CD4-positive, alpha-beta T cell (primary cell): ENCODE data around the gene SCN8A. TPM values are rescaled to one million over a fixed set of nuclear protein-coding genes. Genes with fewer than 3 reads are reported as not detected.

ENCODE experiments used
- ATAC-seq: fragments of 200-7000 bp; cut with Tn5 transposase; one replicate; pipeline ENCODE4 v1.10.0; 2022; ENCODE audit warnings: mild to moderate bottlenecking; ENCODE audit not compliant: poor library complexity
- CTCF ChIA-PET: fragments of 350-600 bp; sonication (Branson Sonifier 250); formaldehyde crosslinking; loops from one replicate; lab custom pipeline; 2021; ENCODE audit warnings: antibody characterized with exemption, inconsistent platforms; lab: Charles Lee
- POLR2A ChIA-PET: fragments of 350-600 bp; sonication (Branson Sonifier 250); formaldehyde crosslinking; loops from one replicate; lab custom pipeline; 2021; ENCODE audit warnings: antibody characterized with exemption, inconsistent platforms; lab: Charles Lee
- DNase-seq, 14 experiments: peaks; one replicate each; pipeline ENCODE4 v3.0.0-alpha.2; 2013 to 2020; ENCODE audit warnings: mixed read lengths in 2 of 14
- H3K27ac ChIP-seq, 2 donors: one replicate each; pipeline versions ENCODE4 v1.5.1 to v1.7.0; 2013; ENCODE audit warnings: low read length in 2 of 2, low read depth in 1 of 2, mild to moderate bottlenecking in 1 of 2
- H3K27me3 ChIP-seq, 2 experiments: 1 replicate in 1 of 2; 2 replicates in 1 of 2; pipeline versions ENCODE4 v1.6.1 to v1.7.0; 2013; ENCODE audit warnings: low read length in 2 of 2, control low read depth in 1 of 2, mild to moderate bottlenecking in 1 of 2, moderate library complexity in 1 of 2; ENCODE audit not compliant: insufficient read depth in 2 of 2, control insufficient read depth in 1 of 2
- H3K36me3 ChIP-seq: one replicate; pipeline ENCODE4 v1.6.1; 2013; ENCODE audit warnings: low read length, control low read depth; ENCODE audit not compliant: insufficient read depth
- H3K4me1 ChIP-seq: one replicate; pipeline ENCODE4 v1.6.1; 2013; ENCODE audit warnings: low read length, control low read depth; ENCODE audit not compliant: insufficient read depth
- H3K4me3 ChIP-seq: one replicate; pipeline ENCODE4 v1.5.1; 2013; ENCODE audit warnings: mild to moderate bottlenecking, low read length, moderate library complexity
- H3K9me3 ChIP-seq, 2 experiments: 1 replicate in 1 of 2; 2 replicates in 1 of 2; pipeline versions ENCODE4 v1.6.1 to v1.7.0; 2013; ENCODE audit warnings: low read length in 2 of 2, mild to moderate bottlenecking in 2 of 2, control low read depth in 1 of 2, moderate library complexity in 1 of 2; ENCODE audit not compliant: control insufficient read depth in 1 of 2, insufficient read depth in 1 of 2
- H3K27ac Mint-ChIP-seq: one replicate; pipeline ENCODE4 v1.8.0; 2020; ENCODE audit warnings: mixed read lengths
- H3K27me3 Mint-ChIP-seq: one replicate; pipeline ENCODE4 v1.8.0; 2021; ENCODE audit warnings: mixed read lengths
- H3K36me3 Mint-ChIP-seq: one replicate; pipeline ENCODE4 v1.8.0; 2021; ENCODE audit warnings: low read depth, mixed read lengths
- H3K4me1 Mint-ChIP-seq: one replicate; pipeline ENCODE4 v1.8.0; 2021; ENCODE audit warnings: low read depth, mixed read lengths
- H3K4me3 Mint-ChIP-seq: one replicate; pipeline ENCODE4 v1.8.0; 2020; ENCODE audit warnings: mild to moderate bottlenecking, mixed read lengths
- H3K9me3 Mint-ChIP-seq: one replicate; pipeline ENCODE4 v1.8.0; 2020; ENCODE audit warnings: mixed read lengths
- intact Hi-C, 2 experiments: fragments of 100-400 bp; cut with DNase I in 1 of 2; cut with micrococcal nuclease in 1 of 2; formaldehyde crosslinking; loops; one replicate each; pipeline versions ENCODE4 v1.15.1 to v1.9.0; 2023 to 2025; cut with DNase I, micrococcal nuclease
- total RNA-seq, 174 experiments: library from RNA in 2 of 174; stranded (reverse) in 2 of 174; gene quantifications; one replicate each; pipeline ENCODE4 v1.2.3 and lab custom pipeline; 2021 to 2026
- TF ChIP-seq, protein P1 (sequence below): fragments of 200-600 bp; IDR thresholded peaks from one replicate; pipeline ENCODE4 v1.8.0; 2022; ENCODE audit warnings: antibody characterized with exemption, mild to moderate bottlenecking

SCN8A gene
- total RNA-seq, 2 experiments from 2014 or later, result 0.14 to 0.36 TPM

DNA sequence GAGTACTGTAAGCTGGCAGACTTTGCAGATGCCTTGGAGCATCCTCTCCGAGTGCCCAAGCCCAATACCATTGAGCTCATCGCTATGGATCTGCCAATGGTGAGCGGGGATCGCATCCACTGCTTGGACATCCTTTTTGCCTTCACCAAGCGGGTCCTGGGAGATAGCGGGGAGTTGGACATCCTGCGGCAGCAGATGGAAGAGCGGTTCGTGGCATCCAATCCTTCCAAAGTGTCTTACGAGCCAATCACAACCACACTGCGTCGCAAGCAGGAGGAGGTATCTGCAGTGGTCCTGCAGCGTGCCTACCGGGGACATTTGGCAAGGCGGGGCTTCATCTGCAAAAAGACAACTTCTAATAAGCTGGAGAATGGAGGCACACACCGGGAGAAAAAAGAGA is 215.9 kb downstream of the SCN8A start:
- TF ChIP-seq, protein P1, sequence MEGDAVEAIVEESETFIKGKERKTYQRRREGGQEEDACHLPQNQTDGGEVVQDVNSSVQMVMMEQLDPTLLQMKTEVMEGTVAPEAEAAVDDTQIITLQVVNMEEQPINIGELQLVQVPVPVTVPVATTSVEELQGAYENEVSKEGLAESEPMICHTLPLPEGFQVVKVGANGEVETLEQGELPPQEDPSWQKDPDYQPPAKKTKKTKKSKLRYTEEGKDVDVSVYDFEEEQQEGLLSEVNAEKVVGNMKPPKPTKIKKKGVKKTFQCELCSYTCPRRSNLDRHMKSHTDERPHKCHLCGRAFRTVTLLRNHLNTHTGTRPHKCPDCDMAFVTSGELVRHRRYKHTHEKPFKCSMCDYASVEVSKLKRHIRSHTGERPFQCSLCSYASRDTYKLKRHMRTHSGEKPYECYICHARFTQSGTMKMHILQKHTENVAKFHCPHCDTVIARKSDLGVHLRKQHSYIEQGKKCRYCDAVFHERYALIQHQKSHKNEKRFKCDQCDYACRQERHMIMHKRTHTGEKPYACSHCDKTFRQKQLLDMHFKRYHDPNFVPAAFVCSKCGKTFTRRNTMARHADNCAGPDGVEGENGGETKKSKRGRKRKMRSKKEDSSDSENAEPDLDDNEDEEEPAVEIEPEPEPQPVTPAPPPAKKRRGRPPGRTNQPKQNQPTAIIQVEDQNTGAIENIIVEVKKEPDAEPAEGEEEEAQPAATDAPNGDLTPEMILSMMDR, result no peak
- POLR2A ChIA-PET, result no interaction called here
- Histone ChIP-seq H3K27me3 (no peaks in the 10 kb centered on the region), H3K27ac (no peak overlapping the region), H3K4me3 (no peak overlapping the region), H3K36me3 (no peaks in the 10 kb centered on the region), H3K9me3 (no peaks in the 10 kb centered on the region), H3K4me1 (no peaks in the 10 kb centered on the region)
- H3K4me3 Mint-ChIP-seq, result no peak overlapping the region
- CTCF ChIA-PET, result interaction anchor here (1.1 kb wide), 1 partner anchor 14 kb away, joined by 4 read pairs; no protein-coding TSS in a partner anchor
- no peak overlapping the region for H3K27ac Mint-ChIP-seq
- no peaks in the 10 kb centered on the region for H3K27me3 Mint-ChIP-seq
- no peak for DNase-seq
- intact Hi-C loops, result no loop called here
- H3K9me3 Mint-ChIP-seq, result no peaks in the 10 kb centered on the region
- H3K4me1 Mint-ChIP-seq, result no peaks in the 10 kb centered on the region
- no peak for ATAC-seq
- H3K36me3 Mint-ChIP-seq, result no peaks in the 10 kb centered on the region

DNA sequence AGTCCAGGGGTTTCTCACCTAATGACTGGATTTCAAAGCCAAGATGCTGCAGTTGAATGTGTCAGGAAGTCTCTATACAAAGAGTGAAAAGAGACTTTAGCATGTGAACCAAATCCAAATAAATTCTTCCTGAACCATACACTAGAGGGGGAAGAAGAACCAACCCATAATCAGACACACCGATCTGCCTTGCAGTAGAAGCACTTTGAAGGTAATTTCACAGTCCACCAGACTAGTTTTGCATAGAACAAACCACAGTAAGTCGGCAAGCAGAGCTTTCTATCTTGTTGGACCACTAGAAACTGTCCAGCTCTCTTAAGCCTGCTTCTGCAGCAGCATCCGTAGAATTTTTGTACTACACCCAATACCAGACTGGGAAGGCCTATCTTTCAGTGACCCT is 218.2 kb downstream of the SCN8A start:
- DNase-seq (no peak), ATAC-seq (no peak)
- no peak overlapping the region for H3K27ac Mint-ChIP-seq
- H3K27me3 ChIP-seq, result no peaks in the 10 kb centered on the region
- intact Hi-C loops, result no loop called here
- H3K36me3 ChIP-seq, result no peaks in the 10 kb centered on the region
- H3K27ac ChIP-seq, result no peak overlapping the region
- no peaks in the 10 kb centered on the region for H3K36me3 Mint-ChIP-seq
- ChIA-PET CTCF (interaction anchor here (0.5 to 0.9 kb wide), 2 partner anchors 11 to 1603 kb away, joined by 3 to 4 read pairs; no protein-coding TSS in a partner anchor), POLR2A (no interaction called here)
- no peaks in the 10 kb centered on the region for H3K9me3 Mint-ChIP-seq
- H3K4me3 ChIP-seq, result no peak overlapping the region
- no peaks in the 10 kb centered on the region for H3K9me3 ChIP-seq
- peaks cover 5% of the 10 kb centered on the region for H3K4me1 ChIP-seq
- no peaks in the 10 kb centered on the region for H3K4me1 Mint-ChIP-seq
- H3K27me3 Mint-ChIP-seq, result no peaks in the 10 kb centered on the region
- TF ChIP-seq, protein P1, result no peak
- H3K4me3 Mint-ChIP-seq, result no peak overlapping the region

DNA sequence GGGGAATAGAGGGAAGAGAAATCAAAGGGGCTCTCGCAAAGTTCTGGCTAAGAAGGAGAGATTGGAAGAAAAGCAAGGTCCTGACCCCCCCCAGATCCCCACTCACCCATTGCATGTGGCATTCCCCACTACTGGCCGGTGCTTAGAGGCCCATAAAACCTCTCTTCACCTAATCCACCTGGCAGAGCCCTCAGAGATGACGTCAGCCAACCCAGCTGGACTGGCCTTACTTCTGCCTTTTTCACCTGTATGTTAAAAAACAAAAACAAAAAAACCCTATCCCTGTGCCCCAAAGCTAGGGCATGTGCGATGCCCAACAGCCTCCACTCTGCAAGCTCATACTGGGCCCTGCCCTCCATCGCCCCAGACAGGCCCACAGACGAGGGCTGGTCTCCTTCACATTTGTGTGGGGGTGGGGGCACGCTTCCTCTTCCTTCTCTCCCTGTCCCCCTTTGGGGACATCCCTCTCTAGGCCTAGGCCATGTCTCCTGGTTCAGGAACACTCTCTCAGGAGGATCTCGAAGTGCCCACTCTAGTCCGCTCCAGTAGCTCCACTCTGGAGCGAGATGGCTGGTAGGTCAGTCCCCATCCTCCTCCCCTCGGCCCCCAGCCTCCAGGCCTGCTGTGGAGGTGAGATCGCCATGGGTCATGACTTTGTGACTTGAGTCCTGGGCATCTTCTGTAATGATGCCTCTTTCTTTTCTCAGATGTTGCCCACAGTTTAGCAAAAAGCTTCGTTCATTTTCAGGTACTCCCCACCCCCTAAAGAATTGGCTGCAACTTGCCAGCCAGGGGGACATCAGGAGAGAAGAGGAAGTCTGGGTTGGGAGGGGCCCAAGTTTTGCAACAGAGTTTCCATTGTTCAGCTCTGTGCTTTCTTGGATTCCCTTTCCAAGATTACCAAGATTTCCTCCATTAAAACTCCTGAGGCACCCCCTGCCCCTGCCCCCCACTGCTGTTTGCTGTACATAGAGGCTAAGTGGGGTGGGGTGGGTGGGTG is 220.5 kb downstream of the SCN8A start:
- DNase-seq (no peak), ATAC-seq (no peak)
- Histone ChIP-seq H3K4me1 (peaks cover 13% of the 10 kb centered on the region), H3K4me3 (no peak overlapping the region), H3K27me3 (peaks cover 0 to 4% of the 10 kb centered on the region in 2 experiments), H3K36me3 (no peaks in the 10 kb centered on the region), H3K9me3 (no peaks in the 10 kb centered on the region), H3K27ac (no peak overlapping the region)
- H3K9me3 Mint-ChIP-seq, result no peaks in the 10 kb centered on the region
- ChIA-PET CTCF (no interaction called here), POLR2A (interaction anchor here (1.5 kb wide), 1 partner anchor 9 kb away, joined by 6 read pairs; no protein-coding TSS in a partner anchor)
- H3K4me1 Mint-ChIP-seq, result peaks cover 10% of the 10 kb centered on the region
- intact Hi-C loops, result no loop called here
- TF ChIP-seq, protein P1, result no peak
- peak overlapping the region; percentile 25 for H3K4me3 Mint-ChIP-seq
- no peaks in the 10 kb centered on the region for H3K36me3 Mint-ChIP-seq
- no peaks in the 10 kb centered on the region for H3K27me3 Mint-ChIP-seq
- H3K27ac Mint-ChIP-seq, result no peak overlapping the region
